ENCODE data around the gene POR.

POR gene

DNA sequence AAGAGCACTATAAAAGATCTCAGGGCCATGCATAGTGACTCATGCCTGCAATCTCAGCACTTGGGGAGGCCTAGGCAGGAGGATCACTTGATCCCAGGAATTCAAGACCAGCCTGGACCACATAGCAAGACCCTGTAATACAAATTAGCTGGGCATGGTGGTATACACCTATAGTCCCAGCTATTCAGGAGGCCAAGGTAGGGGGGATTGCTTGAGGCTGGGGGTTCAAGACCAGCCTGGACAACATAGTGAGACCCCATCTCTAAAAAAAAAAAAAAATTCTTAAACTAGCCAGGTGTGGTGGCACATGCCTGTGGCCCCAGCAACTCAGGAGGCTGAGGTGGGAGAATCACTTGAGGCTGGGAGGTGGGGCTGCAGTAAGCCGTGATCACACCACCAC lies 117.0 kb downstream of the POR start:
- Mint-ChIP-seq H3K4me1 (no peaks in the 10 kb centered on the region), H3K4me3 (no peak overlapping the region), H3K27me3 (ENCODE audit: low read depth, poor library complexity) (no peaks in the 10 kb centered on the region), H3K27ac (no peak overlapping the region), H3K36me3 (ENCODE audit: low read depth) (peaks cover 22% of the 10 kb centered on the region), H3K9me3 (no peaks in the 10 kb centered on the region)
- TF ChIP-seq, protein P1, sequence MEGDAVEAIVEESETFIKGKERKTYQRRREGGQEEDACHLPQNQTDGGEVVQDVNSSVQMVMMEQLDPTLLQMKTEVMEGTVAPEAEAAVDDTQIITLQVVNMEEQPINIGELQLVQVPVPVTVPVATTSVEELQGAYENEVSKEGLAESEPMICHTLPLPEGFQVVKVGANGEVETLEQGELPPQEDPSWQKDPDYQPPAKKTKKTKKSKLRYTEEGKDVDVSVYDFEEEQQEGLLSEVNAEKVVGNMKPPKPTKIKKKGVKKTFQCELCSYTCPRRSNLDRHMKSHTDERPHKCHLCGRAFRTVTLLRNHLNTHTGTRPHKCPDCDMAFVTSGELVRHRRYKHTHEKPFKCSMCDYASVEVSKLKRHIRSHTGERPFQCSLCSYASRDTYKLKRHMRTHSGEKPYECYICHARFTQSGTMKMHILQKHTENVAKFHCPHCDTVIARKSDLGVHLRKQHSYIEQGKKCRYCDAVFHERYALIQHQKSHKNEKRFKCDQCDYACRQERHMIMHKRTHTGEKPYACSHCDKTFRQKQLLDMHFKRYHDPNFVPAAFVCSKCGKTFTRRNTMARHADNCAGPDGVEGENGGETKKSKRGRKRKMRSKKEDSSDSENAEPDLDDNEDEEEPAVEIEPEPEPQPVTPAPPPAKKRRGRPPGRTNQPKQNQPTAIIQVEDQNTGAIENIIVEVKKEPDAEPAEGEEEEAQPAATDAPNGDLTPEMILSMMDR (IDR thresholded peaks at IDR 0.05): no peak
- DNase-seq: no peak
